HepG2 (cell line): Measurements from ENCODE around the gene SH2D2A. TPM values are rescaled to one million over a fixed set of nuclear protein-coding genes. Genes with fewer than 3 reads are reported as not detected.

Source experiments
- AGO2 ChIP-seq: fragments of 200-400 bp; formaldehyde crosslinking; optimal IDR thresholded peaks from 2 replicates; pipeline ENCODE3; 2017; ENCODE audit warnings: mild to moderate bottlenecking, low read depth, low read length, moderate library complexity
- ARID3A ChIP-seq: IDR thresholded peaks from 2 replicates; pipeline ENCODE4 v1.6.1; 2012; ENCODE audit warnings: low read depth, low read length, improper control_type of control experiment
- EP300 ChIP-seq, 3 experiments: sonication (generic) in 1 of 3; formaldehyde crosslinking in 1 of 3; IDR thresholded peaks; 2 replicates each; pipeline versions ENCODE4 v1.5.1 to v1.6.1; 2011 to 2020; ENCODE audit warnings: low read depth in 2 of 3, low read length in 2 of 3, borderline replicate concordance in 1 of 3, improper control_type of control experiment in 1 of 3, mild to moderate bottlenecking in 1 of 3, missing genetic modification reagents in 1 of 3, moderate library complexity in 1 of 3
- IKZF5 ChIP-seq: IDR thresholded peaks from 2 replicates; pipeline ENCODE4 v1.6.1; 2018; ENCODE audit warnings: missing genetic modification reagents, mild to moderate bottlenecking, missing compliant biosample characterization
- IRF2 ChIP-seq: IDR thresholded peaks from 2 replicates; pipeline ENCODE4 v1.6.1; 2018; ENCODE audit warnings: missing genetic modification reagents, missing compliant biosample characterization
- JUN ChIP-seq: sonication (generic); formaldehyde crosslinking; IDR thresholded peaks from 2 replicates; pipeline ENCODE4 v1.4.0; 2020; ENCODE audit warnings: mild to moderate bottlenecking, missing genetic modification reagents
- KDM2A ChIP-seq: sonication (generic); formaldehyde crosslinking; IDR thresholded peaks from 2 replicates; pipeline ENCODE4 v1.4.0; 2020; ENCODE audit warnings: low read depth, missing genetic modification reagents, borderline replicate concordance
- MIXL1 ChIP-seq: IDR thresholded peaks from 2 replicates; pipeline ENCODE4 v1.6.1; 2016
- NCOR1 ChIP-seq: fragments of 200-600 bp; sonication (generic); IDR thresholded peaks from 2 replicates; pipeline ENCODE4 v1.7.0; 2017; ENCODE audit warnings: antibody characterized with exemption, low read length, borderline replicate concordance
- PHF21A ChIP-seq: sonication (generic); formaldehyde crosslinking; IDR thresholded peaks from 2 replicates; pipeline ENCODE4 v1.5.0; 2020; ENCODE audit warnings: mild to moderate bottlenecking, missing genetic modification reagents
- RXRA ChIP-seq: sonication (generic); formaldehyde crosslinking; IDR thresholded peaks from 2 replicates; pipeline ENCODE4 v1.5.1; 2020; ENCODE audit warnings: missing genetic modification reagents
- TFDP1 ChIP-seq: IDR thresholded peaks from 2 replicates; pipeline ENCODE4 v1.6.1; 2016; ENCODE audit warnings: missing compliant biosample characterization, missing genetic modification reagents, borderline replicate concordance
- ZBTB33 ChIP-seq: sonication (generic); formaldehyde crosslinking; IDR thresholded peaks from 2 replicates; pipeline ENCODE4 v1.4.0; 2020; ENCODE audit warnings: missing genetic modification reagents
- ZFX ChIP-seq: sonication (generic); formaldehyde crosslinking; IDR thresholded peaks from 2 replicates; pipeline ENCODE4 v1.4.0; 2020; ENCODE audit warnings: mild to moderate bottlenecking, low read depth, missing genetic modification reagents, moderate library complexity
- ZGPAT ChIP-seq: IDR thresholded peaks from 2 replicates; pipeline ENCODE4 v1.6.1; 2016; ENCODE audit warnings: mild to moderate bottlenecking
- ZNF367 ChIP-seq: sonication (generic); formaldehyde crosslinking; IDR thresholded peaks from 2 replicates; pipeline ENCODE4 v1.4.0; 2020; ENCODE audit warnings: missing genetic modification reagents, borderline replicate concordance
- ZNF644 ChIP-seq: IDR thresholded peaks from 2 replicates; pipeline ENCODE4 v1.6.1; 2016; ENCODE audit warnings: low read depth
- ZNF710 ChIP-seq: sonication (generic); formaldehyde crosslinking; IDR thresholded peaks from 2 replicates; pipeline ENCODE4 v1.5.0; 2020; ENCODE audit warnings: mild to moderate bottlenecking, missing genetic modification reagents, borderline replicate concordance
- ZSCAN29 ChIP-seq: sonication (generic); formaldehyde crosslinking; conservative IDR thresholded peaks from 2 replicates; pipeline ENCODE4 v1.4.0; 2020; ENCODE audit warnings: mild to moderate bottlenecking, missing genetic modification reagents
- polyA plus RNA-seq, 8 experiments: library from polyadenylated mRNA; depleted of rRNA in 3 of 8; stranded (reverse) in 7 of 8; unstranded in 1 of 8; fragments of >200 nt; fragmentation: Illumina TruSeq in 4 of 8; extraction: Trizol in 4 of 8; gene quantifications; 2 replicates each; pipeline versions ENCODE4 v1.2.1 to v1.2.3, GENCODE V29; 2011 to 2016; ENCODE audit warnings: low read depth in 4 of 8, missing spikeins in 1 of 8, mixed read lengths in 1 of 8; ENCODE audit not compliant: insufficient read depth in 1 of 8
- total RNA-seq, 5 experiments: library from RNA; depleted of rRNA; stranded (reverse); fragments of >200 nt; fragmentation: Illumina TruSeq; extraction: Trizol; gene quantifications; 2 replicates each; pipeline ENCODE4 v1.2.3, GENCODE V29; 2016; ENCODE audit warnings: low read depth in 1 of 5

Gene SH2D2A
- total and polyA plus RNA-seq, 2 of the 13 experiments (the other 11 are each of a cell fraction or from before 2014, with no cell fraction given), result 0.57 to 0.73 TPM

- TF ChIP-seq NCOR1 (peak; percentile 34; the same call in 1 of the 2 replicates), EP300 (IDR thresholded peaks at IDR 0.05; ENCODE audit: low read depth in 2 of 2, low read length in 2 of 2) (peak in 1 of 2 experiments; percentile 55; a peak in 1 of 4 replicates), EP300 (CRISPR knock-in tag; IDR thresholded peaks at IDR 0.05; ENCODE audit: borderline replicate concordance) (no peak; the same call in 1 of the 2 replicates), RXRA (CRISPR knock-in tag) (peak; percentile 19; the same call in 1 of the 2 replicates), IKZF5 (CRISPR knock-in tag) (0 out of 2 replicates have a peak, but pooled peaks have one; percentile 28), MIXL1 (CRISPR knock-in tag) (peak; percentile 27; the same call in 1 of the 2 replicates), ZSCAN29 (CRISPR knock-in tag) (peak; percentile 79; the same call in 1 of the 2 replicates), ZNF367 (CRISPR knock-in tag) (no peak), ZNF644 (CRISPR knock-in tag) (peak; percentile 57; the same call in 1 of the 2 replicates), ZBTB33 (CRISPR knock-in tag) (peak; percentile 54; the same call in 1 of the 2 replicates), IRF2 (peak; percentile 54), AGO2 (no peak), KDM2A (0 out of 2 replicates have a peak, but pooled peaks have one; percentile 19), JUN (CRISPR knock-in tag) (no peak), ZFX (CRISPR knock-in tag) (peak; percentile 19; the same call in 1 of the 2 replicates), ARID3A (0 out of 2 replicates have a peak, but pooled peaks have one; percentile 22), TFDP1 (CRISPR knock-in tag) (peak; percentile 33; the same call in 1 of the 2 replicates), PHF21A (CRISPR knock-in tag) (peak; percentile 56; the same call in 1 of the 2 replicates), ZGPAT (0 out of 2 replicates have a peak, but pooled peaks have one; percentile 51), ZNF710 (CRISPR knock-in tag) (0 out of 2 replicates have a peak, but pooled peaks have one; percentile 64)
Measured at GRCh38 chr1:156795787-156796186, 20.9 kb downstream of the SH2D2A start (continued).
